ENCODE data around the gene OMD. TPM values are rescaled to one million over a fixed set of nuclear protein-coding genes. Genes with fewer than 3 reads are reported as not detected.

OMD gene
- total RNA-seq, 4 donors from 2014 or later, result 18.9 to 26.2 (median 21.4) TPM

- intact Hi-C loops (cut with DNase I), result no loop called here
- H3K4me3 ChIP-seq, result peak overlapping the region in 2 of 4 donors; percentile 17 to 18
- no peaks in the 10 kb centered on the region for H3K27me3 ChIP-seq
- peaks cover 0 to under 1% (median 0%) of the 10 kb centered on the region in 4 donors for H3K36me3 ChIP-seq
- 31% methylated on average over 1 of the region's 1 CpG for WGBS
- DNase-seq (ENCODE audit: extremely low spot score), result no peak
- peaks cover 0 to 22% (median 11%) of the 10 kb centered on the region in 4 donors for H3K4me1 ChIP-seq
- TF ChIP-seq CTCF (IDR thresholded peaks at IDR 0.05) (no peak), EP300 (IDR thresholded peaks at IDR 0.05) (no peak), POLR2AphosphoS5 (IDR thresholded peaks at IDR 0.05) (no peak), POLR2A (IDR thresholded peaks at IDR 0.05; ENCODE audit: low read depth) (no peak)
- H3K9me3 ChIP-seq, result no peaks in the 10 kb centered on the region
- H3K27ac ChIP-seq (replicated peaks in 1 of 4), result peak overlapping the region; percentile 45 to 60 (median 54)
Measured at GRCh38 chr9:92393686-92394085, 30.6 kb downstream of the OMD start.

- intact Hi-C loops (cut with DNase I), result no loop called here
- Histone ChIP-seq H3K9me3 (no peaks in the 10 kb centered on the region), H3K36me3 (peaks cover 0 to 5% (median 0%) of the 10 kb centered on the region in 4 donors), H3K27me3 (no peaks in the 10 kb centered on the region), H3K4me1 (peaks cover 0 to 17% (median 11%) of the 10 kb centered on the region in 4 donors), H3K27ac (replicated peaks in 1 of 4) (no peak overlapping the region), H3K4me3 (no peak overlapping the region)
- no peak for DNase-seq (ENCODE audit: extremely low spot score)
- 78% methylated on average over 2 of the region's 2 CpGs for WGBS
- TF ChIP-seq POLR2A (IDR thresholded peaks at IDR 0.05; ENCODE audit: low read depth) (no peak), CTCF (IDR thresholded peaks at IDR 0.05) (no peak)
Measured at GRCh38 chr9:92392690-92393089, 31.6 kb downstream of the OMD start.

GRCh38 chr9:92385953-92386352 is 38.3 kb downstream of the OMD start:
- no peak overlapping the region for H3K4me3 ChIP-seq
- no peaks in the 10 kb centered on the region for H3K27me3 ChIP-seq
- no peak for DNase-seq (ENCODE audit: extremely low spot score)
- no peak for TF ChIP-seq CTCF (IDR thresholded peaks at IDR 0.05)
- no peak for TF ChIP-seq POLR2A (IDR thresholded peaks at IDR 0.05; ENCODE audit: low read depth)
- TF ChIP-seq POLR2AphosphoS5 (IDR thresholded peaks at IDR 0.05), result no peak
- TF ChIP-seq EP300 (IDR thresholded peaks at IDR 0.05), result no peak
- peaks cover 0 to 16% (median 11%) of the 10 kb centered on the region in 4 donors for H3K4me1 ChIP-seq
- peaks cover 0 to 5% (median 0%) of the 10 kb centered on the region in 4 donors for H3K36me3 ChIP-seq
- WGBS, result 79% methylated on average over 4 of the region's 4 CpGs
- no peaks in the 10 kb centered on the region for H3K9me3 ChIP-seq
- intact Hi-C loops (cut with DNase I), result no loop called here
- H3K27ac ChIP-seq (replicated peaks in 1 of 4), result peak overlapping the region in 2 of 4 donors; percentile 5 to 33

GRCh38 chr9:92385477-92385876 is 38.8 kb downstream of the OMD start:
- Histone ChIP-seq H3K4me3 (no peak overlapping the region), H3K4me1 (peaks cover 0 to 16% (median 11%) of the 10 kb centered on the region in 4 donors), H3K9me3 (no peaks in the 10 kb centered on the region), H3K27ac (replicated peaks in 1 of 4) (peak overlapping the region in 3 of 4 donors; percentile 5 to 50 (median 33)), H3K27me3 (no peaks in the 10 kb centered on the region), H3K36me3 (peaks cover 0 to 5% (median 0%) of the 10 kb centered on the region in 4 donors)
- intact Hi-C loops (cut with DNase I), result no loop called here
- WGBS, result 69% methylated on average over 6 of the region's 6 CpGs
- TF ChIP-seq POLR2AphosphoS5 (IDR thresholded peaks at IDR 0.05), result no peak
- TF ChIP-seq POLR2A (IDR thresholded peaks at IDR 0.05; ENCODE audit: low read depth), result no peak
- no peak for TF ChIP-seq EP300 (IDR thresholded peaks at IDR 0.05)
- TF ChIP-seq CTCF (IDR thresholded peaks at IDR 0.05), result no peak
- no peak for DNase-seq (ENCODE audit: extremely low spot score)

- Histone ChIP-seq H3K4me3 (no peak overlapping the region), H3K27ac (replicated peaks in 1 of 4) (peak overlapping the region in 3 of 4 donors; percentile 23 to 50 (median 33)), H3K36me3 (peaks cover 0 to 5% (median 0%) of the 10 kb centered on the region in 4 donors), H3K9me3 (no peaks in the 10 kb centered on the region), H3K4me1 (peaks cover 0 to 16% (median 11%) of the 10 kb centered on the region in 4 donors), H3K27me3 (no peaks in the 10 kb centered on the region)
- DNase-seq (ENCODE audit: extremely low spot score), result no peak
- intact Hi-C loops (cut with DNase I), result no loop called here
- WGBS, result 43% methylated on average over 3 of the region's 3 CpGs
- TF ChIP-seq EP300 (IDR thresholded peaks at IDR 0.05) (no peak), CTCF (IDR thresholded peaks at IDR 0.05) (no peak), POLR2A (IDR thresholded peaks at IDR 0.05; ENCODE audit: low read depth) (no peak), POLR2AphosphoS5 (IDR thresholded peaks at IDR 0.05) (no peak)
Measured at GRCh38 chr9:92385001-92385400, 39.3 kb downstream of the OMD start.
